ENCODE measurements around the gene LEFTY2.

The LEFTY2 gene

DNA sequence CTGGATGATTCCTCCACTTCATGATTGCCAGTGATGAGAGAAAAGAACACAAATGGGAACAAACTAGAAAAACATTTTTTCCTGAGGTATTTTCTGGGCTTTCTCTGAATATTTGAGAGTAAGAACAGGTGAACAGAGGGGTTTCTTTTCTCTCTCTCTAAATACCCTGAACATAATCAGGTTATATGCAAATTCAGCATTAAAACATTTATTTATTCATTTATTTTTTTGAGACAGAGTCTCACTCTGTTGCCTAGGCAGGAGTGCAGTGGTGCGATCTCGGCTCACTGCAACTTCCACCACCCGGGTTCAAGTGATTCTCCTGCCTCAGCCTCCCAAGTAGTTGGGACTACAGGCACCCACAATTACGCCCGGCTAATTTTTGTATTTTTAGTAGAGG, 5.8 kb upstream of the LEFTY2 start:
- peaks cover 37% of the 10 kb centered on the region for H3K4me1 ChIP-seq (ENCODE audit: low read length)
- TF ChIP-seq, protein P1, sequence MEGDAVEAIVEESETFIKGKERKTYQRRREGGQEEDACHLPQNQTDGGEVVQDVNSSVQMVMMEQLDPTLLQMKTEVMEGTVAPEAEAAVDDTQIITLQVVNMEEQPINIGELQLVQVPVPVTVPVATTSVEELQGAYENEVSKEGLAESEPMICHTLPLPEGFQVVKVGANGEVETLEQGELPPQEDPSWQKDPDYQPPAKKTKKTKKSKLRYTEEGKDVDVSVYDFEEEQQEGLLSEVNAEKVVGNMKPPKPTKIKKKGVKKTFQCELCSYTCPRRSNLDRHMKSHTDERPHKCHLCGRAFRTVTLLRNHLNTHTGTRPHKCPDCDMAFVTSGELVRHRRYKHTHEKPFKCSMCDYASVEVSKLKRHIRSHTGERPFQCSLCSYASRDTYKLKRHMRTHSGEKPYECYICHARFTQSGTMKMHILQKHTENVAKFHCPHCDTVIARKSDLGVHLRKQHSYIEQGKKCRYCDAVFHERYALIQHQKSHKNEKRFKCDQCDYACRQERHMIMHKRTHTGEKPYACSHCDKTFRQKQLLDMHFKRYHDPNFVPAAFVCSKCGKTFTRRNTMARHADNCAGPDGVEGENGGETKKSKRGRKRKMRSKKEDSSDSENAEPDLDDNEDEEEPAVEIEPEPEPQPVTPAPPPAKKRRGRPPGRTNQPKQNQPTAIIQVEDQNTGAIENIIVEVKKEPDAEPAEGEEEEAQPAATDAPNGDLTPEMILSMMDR (IDR thresholded peaks at IDR 0.05; ENCODE audit: low read length) = no peak
- TF ChIP-seq EZH2 (optimal IDR thresholded peaks at IDR 0.05; ENCODE audit: low read depth, low read length) (no peak), EZH2phosphoT487 (IDR thresholded peaks at IDR 0.05; ENCODE audit: low read length) (no peak)
- H3K27ac ChIP-seq (ENCODE audit: low read length) = no peak overlapping the region
- no peak for DNase-seq
- no peaks in the 10 kb centered on the region for H3K79me2 ChIP-seq (ENCODE audit: low read length)
- H3K36me3 ChIP-seq (replicated peaks; ENCODE audit: insufficient read depth, low read length) = no peaks in the 10 kb centered on the region
- H3F3A ChIP-seq (ENCODE audit: insufficient read depth, low read length) = peaks cover 28% of the 10 kb centered on the region
- no peaks in the 10 kb centered on the region for H3K9me3 ChIP-seq (replicated peaks; ENCODE audit: insufficient read depth, low read length)
- no peak overlapping the region for H3K4me3 ChIP-seq (ENCODE audit: low read length)
- H3K27me3 ChIP-seq (replicated peaks; ENCODE audit: insufficient read depth, low read length) = no peaks in the 10 kb centered on the region
- H3K4me2 ChIP-seq (ENCODE audit: low read depth, low read length) = no peak overlapping the region
- no peaks in the 10 kb centered on the region for H3K9me2 ChIP-seq (replicated peaks; ENCODE audit: insufficient read depth, low read length)
- H3K9ac ChIP-seq (ENCODE audit: low read length) = no peak overlapping the region
- no peaks in the 10 kb centered on the region for H4K20me1 ChIP-seq (ENCODE audit: insufficient read depth, low read length)
- no peak overlapping the region for H2AFZ ChIP-seq (ENCODE audit: low read length)

DNA sequence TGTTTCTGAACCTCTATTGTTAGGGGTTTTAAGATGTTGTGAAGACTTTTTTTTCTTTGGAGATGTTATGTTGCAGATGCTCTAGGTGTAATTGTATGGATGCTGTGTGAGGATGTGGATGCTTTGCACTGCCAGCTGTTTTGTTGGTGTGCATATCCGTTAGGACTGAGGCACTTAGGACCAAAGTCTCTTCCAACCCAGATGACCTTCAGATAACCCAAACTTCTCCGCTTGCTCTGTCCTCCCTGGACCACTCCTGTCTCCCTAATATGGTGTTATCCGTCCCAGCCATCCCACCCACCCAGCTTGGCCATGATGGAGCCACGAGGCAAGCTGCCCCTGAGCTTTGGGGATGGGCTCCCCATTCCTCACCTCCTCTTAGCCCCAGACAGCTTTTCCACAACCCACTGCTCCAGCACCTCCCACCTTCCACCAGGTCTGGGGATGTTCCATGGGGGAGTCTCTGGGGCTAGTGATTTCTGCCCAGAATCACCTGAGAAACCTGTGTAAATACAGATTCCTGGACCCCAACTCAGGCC, 5.1 kb upstream of the LEFTY2 start:
- no peak overlapping the region for H3K9ac ChIP-seq (ENCODE audit: low read length)
- H4K20me1 ChIP-seq (ENCODE audit: insufficient read depth, low read length) = no peaks in the 10 kb centered on the region
- no peaks in the 10 kb centered on the region for H3K36me3 ChIP-seq (replicated peaks; ENCODE audit: insufficient read depth, low read length)
- no peak overlapping the region for H3K27ac ChIP-seq (ENCODE audit: low read length)
- H3K9me2 ChIP-seq (replicated peaks; ENCODE audit: insufficient read depth, low read length) = no peaks in the 10 kb centered on the region
- H3K27me3 ChIP-seq (replicated peaks; ENCODE audit: insufficient read depth, low read length) = no peaks in the 10 kb centered on the region
- no peak overlapping the region for H3K4me2 ChIP-seq (ENCODE audit: low read depth, low read length)
- peaks cover 41% of the 10 kb centered on the region for H3K4me1 ChIP-seq (ENCODE audit: low read length)
- H3K9me3 ChIP-seq (replicated peaks; ENCODE audit: insufficient read depth, low read length) = no peaks in the 10 kb centered on the region
- TF ChIP-seq, protein P1 (IDR thresholded peaks at IDR 0.05; ENCODE audit: low read length) = no peak
- TF ChIP-seq EZH2 (optimal IDR thresholded peaks at IDR 0.05; ENCODE audit: low read depth, low read length) = no peak
- TF ChIP-seq EZH2phosphoT487 (IDR thresholded peaks at IDR 0.05; ENCODE audit: low read length) = no peak
- H3F3A ChIP-seq (ENCODE audit: insufficient read depth, low read length) = peaks cover 34% of the 10 kb centered on the region
- no peak overlapping the region for H3K4me3 ChIP-seq (ENCODE audit: low read length)
- H2AFZ ChIP-seq (ENCODE audit: low read length) = no peak overlapping the region
- DNase-seq = no peak
- H3K79me2 ChIP-seq (ENCODE audit: low read length) = no peaks in the 10 kb centered on the region

DNA sequence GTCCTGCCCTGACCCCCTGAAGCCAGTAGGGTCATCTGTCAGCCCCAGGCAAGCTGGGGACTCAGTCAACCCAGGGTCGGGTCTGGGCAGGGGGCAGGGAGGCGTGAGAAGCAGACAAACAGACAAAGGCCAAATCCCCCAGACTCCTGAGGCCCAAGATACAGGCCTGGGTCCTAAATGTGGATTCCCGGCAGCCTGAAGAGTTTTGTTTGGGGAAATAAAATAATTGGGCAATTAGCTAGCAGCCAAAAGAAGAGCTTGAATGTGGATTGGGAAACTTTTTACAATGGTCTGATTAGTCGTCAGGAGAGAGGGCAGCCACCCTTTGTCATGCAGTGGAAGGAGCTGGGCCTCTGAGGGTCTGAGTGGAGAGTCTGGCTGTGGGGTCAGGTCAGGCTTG, 4.5 kb upstream of the LEFTY2 start:
- Histone ChIP-seq H3K4me3 (ENCODE audit: low read length) (no peak overlapping the region), H4K20me1 (ENCODE audit: insufficient read depth, low read length) (no peaks in the 10 kb centered on the region), H2AFZ (ENCODE audit: low read length) (no peak overlapping the region), H3K4me2 (ENCODE audit: low read depth, low read length) (no peak overlapping the region; the same call in 1 of the 2 replicates), H3K27me3 (replicated peaks; ENCODE audit: insufficient read depth, low read length) (no peaks in the 10 kb centered on the region), H3K27ac (ENCODE audit: low read length) (no peak overlapping the region), H3K36me3 (replicated peaks; ENCODE audit: insufficient read depth, low read length) (no peaks in the 10 kb centered on the region), H3K79me2 (ENCODE audit: low read length) (peaks cover 3% of the 10 kb centered on the region), H3F3A (ENCODE audit: insufficient read depth, low read length) (peaks cover 40% of the 10 kb centered on the region), H3K9ac (ENCODE audit: low read length) (no peak overlapping the region), H3K9me3 (replicated peaks; ENCODE audit: insufficient read depth, low read length) (no peaks in the 10 kb centered on the region), H3K9me2 (replicated peaks; ENCODE audit: insufficient read depth, low read length) (no peaks in the 10 kb centered on the region), H3K4me1 (ENCODE audit: low read length) (peaks cover 47% of the 10 kb centered on the region)
- TF ChIP-seq, protein P1 (IDR thresholded peaks at IDR 0.05; ENCODE audit: low read length) = no peak
- TF ChIP-seq EZH2phosphoT487 (IDR thresholded peaks at IDR 0.05; ENCODE audit: low read length) = no peak
- TF ChIP-seq EZH2 (optimal IDR thresholded peaks at IDR 0.05; ENCODE audit: low read depth, low read length) = no peak
- DNase-seq = no peak

Data from MM.1S (cell line).